GM18861 (cell line): ENCODE data around the gene CLTA.

Experiments
- ATAC-seq: cut with Tn5 transposase; IDR thresholded peaks from one replicate; pipeline ENCODE4 v1.9.1; 2021; ENCODE audit not compliant: unreplicated experiment

CLTA gene

DNA sequence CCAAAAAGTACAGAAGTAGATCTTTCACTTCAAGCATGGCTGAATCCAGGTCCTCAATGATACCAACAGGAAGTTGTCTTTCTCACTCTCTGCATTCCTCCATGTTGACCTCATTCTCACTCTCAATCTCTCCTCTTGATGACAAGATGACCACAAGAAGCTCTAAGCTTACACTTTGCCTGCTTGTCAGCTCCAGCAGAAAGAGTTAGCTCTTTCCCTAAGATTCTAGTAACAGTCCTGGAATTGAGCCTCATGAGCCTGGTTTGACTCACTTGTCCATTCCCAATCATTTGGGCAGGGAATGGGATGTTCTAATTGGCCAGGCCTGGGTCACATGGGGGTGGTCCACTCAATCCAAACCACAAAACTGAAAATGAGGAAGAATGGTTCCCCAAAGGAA, 3.3 kb upstream of the CLTA start:
- ATAC-seq, result no peak

DNA sequence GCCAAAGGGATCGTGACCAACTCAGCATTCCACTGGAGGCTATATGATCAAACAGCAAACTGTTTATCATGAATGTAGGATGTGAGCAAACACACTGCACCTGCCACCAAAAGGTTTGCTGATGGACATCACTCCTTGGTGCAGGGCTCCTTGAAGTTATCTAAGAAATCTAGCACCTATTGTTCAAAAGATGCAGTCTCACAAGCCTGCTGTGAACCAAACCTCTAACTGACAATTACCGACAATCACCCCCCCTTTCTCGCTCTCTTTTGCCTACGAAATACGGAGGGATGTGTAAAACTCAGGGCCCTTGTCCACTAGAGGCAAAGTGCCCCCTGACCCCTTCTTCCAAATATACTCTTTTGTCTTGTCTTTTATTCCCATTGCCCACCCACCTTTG, 2.5 kb upstream of the CLTA start:
- no peak for ATAC-seq

DNA sequence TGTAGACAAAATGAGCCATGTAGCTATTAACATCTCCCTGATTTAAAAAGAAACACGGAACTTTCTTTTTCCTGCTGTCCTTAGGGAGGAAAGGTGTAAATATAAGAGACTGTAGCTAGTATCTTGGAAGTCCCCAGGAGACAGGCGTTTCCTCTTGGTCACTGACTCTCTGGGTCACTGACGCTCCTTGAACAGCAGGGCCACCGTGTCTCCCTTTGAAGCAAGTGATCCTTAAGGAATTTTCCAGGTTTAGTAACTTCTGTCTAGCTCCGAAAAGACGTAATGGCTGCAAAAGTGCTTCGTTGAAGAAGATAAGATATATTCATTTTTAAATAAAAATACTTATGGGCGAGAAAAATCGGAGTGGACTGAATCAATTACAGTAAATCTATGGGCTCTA, 745 bp upstream of the CLTA start:
- no peak for ATAC-seq

DNA sequence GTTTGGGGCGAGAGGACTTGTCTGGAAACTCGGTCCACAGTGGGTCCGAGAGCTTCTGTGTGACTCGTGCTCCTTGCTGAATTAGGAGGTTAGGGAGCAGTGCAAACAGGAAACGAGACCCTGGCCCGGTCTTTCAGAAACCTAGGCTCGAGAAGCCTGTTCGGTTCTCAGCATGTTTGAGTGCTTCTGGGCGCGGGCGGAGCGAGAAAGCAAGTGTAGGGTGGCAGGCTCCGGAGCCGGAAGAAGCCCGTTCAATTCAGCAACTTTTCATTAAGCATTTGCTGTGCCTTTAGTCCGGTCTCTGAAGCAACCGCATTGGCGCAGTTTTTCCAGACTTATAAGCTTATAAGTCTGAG, 547 bp downstream of the CLTA start:
- no peak for ATAC-seq

DNA sequence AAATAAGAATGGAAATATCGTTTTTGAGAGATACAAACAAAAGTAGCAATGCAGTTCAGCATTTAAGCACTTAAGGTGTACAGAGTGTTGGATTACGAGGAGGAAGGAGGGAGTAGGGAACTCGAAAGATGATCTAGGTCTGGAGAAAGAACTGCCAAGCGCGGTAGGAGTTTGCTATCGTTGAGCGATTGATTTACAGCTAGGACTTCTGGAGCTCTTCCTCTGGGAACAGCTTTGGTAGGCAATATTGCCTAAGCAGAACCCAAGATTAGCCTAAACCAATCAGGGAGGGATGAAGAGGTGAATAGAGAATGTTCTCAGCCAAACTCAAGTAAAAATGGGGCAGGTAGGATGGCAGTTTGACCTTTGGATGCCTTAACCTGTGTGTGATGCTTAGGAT, 965 bp downstream of the CLTA start:
- no peak for ATAC-seq

DNA sequence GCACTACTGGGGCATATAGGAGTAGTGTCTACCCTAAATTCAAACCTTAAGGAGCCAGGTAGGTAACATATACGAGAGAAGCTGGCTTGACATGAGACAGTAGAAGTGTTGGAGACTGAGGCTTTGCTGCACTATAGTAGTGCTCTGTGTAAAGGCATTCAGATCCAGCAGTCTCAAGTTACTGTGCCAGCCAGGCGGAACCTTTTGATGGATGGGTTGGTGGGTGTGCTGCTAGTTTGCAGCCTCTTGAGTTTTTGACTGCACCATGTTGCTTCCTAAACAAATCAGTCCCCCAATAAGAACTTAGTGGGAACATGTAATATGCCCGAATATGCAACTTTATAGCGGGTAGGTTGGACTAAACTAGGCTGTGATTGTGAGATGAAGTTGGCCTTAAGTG, 1.5 kb downstream of the CLTA start:
- no peak for ATAC-seq

DNA sequence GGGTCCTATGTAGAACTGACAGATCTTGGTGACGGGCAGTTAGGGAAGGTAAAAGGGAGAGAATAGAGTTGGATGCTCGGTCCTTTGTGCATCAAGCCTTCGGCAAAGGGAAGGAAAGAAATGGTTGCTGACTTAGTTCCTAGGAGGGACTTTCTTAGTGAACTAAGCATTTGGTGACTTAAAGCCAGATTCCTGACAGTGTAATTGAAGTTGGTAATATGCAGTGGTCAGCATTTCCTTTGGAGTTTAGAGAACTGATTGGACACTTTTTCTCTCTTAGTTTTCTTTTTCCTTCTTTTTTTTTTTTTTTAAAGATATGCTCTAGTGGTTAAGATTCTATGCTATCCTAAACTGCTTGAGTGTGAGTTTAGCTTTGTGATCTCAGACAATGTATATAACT, 2.3 kb downstream of the CLTA start:
- ATAC-seq, result no peak

DNA sequence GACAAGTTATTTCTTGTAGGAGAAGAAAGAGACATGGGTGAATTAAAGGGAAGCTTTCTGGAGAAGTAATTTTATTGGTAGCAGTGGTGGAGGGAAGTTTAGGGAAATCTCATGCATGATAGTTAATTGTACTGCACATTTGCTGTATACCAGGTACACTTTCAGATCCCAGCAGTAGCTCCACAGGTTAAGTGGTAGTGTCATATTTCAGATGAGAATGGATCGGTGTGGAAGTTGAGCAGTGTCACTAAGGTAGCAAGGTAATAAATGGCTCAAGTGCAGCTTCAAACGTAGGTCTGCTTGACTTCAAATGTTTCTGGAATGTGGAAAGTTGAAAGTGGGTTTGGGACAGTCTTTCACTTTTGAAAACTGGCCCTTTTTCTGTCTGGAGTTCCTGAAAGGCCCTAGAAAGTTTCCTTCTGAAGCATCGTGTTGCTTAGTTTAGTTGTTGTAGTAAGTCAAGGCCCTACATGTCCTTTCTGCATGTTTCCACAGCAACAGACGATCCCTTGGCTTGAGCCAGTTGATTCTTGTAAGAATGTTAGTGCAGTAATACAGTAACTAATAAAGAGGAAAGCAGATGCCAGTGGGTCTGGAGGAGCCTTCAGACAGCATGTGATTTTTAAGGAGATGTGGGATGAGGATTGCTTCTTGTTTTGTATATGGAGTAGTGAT, 3.7 kb downstream of the CLTA start:
- no peak for ATAC-seq

DNA sequence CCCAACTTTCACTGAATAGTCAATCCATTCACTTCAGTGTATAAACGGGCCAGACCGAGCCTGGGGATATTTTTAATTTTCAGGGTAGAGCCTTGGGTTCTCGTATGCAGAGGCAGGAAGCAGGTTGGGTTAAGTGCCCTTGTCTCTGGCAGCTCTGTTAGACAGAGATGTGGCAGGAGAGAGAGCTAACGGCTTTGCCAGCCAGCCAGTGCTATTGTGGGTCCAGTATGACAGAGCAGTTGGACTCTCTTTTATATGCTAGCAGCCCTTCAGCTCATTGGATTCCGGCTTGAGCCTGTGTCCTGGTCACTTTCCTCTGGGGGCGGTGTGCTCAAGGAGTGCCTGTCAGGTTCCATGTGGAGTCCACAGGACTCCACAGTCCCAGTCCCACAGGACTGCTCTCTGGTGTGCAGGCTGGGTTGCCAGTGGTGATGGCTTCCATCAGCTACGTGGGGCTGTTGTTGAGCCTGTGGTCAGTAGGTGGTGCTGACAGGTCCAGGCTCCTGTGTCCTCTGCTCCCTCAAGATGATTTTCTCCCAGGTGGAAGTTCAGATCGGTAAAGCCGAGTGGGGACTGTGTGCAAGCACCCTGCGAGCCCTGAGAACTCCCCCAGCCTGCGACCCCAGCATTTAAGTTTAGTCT, 14.3 kb downstream of the CLTA start:
- ATAC-seq, result no peak

DNA sequence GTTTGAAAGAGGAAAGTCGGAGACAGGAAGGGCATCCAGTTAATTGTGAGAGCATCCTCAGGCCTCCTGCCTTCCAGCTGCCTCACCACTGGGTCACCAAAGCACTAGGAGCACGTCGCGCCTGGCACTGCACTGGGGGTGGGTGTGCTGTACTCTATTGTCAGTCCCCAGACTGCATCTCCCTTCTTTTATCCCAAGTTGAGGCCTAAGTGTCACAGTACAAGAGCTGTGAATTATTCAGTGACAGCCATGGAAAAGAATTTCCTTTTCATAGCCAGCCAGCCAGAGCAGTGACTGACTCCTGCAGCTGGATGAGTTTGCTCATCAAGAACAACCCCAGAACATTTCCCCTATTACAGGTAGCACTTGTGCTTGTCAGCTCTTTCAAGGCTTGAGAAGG, 16.3 kb downstream of the CLTA start:
- ATAC-seq, result no peak

DNA sequence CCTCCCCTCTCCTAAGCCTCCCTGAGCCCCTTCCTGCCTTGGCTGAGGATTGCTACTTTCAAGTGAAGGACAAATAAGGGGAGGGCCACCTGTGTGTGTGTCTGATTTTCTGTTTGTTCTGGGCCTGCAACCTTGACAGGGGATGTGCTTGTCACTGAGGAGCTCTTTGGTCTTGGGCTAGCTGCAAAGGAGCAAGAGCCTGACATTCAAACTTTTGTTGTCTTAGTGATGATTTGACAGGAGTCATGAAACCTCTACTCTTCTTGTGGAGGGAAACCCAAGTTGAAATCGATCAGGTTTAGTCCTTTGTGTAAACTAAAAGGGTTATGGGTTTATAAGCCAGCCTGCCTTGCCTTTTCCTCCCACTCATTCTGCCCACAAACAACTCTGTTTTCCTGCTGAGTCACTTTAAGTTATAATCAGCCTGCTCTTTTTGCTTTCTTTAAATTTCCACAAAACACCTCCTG, 16.9 kb downstream of the CLTA start:
- ATAC-seq, result no peak

DNA sequence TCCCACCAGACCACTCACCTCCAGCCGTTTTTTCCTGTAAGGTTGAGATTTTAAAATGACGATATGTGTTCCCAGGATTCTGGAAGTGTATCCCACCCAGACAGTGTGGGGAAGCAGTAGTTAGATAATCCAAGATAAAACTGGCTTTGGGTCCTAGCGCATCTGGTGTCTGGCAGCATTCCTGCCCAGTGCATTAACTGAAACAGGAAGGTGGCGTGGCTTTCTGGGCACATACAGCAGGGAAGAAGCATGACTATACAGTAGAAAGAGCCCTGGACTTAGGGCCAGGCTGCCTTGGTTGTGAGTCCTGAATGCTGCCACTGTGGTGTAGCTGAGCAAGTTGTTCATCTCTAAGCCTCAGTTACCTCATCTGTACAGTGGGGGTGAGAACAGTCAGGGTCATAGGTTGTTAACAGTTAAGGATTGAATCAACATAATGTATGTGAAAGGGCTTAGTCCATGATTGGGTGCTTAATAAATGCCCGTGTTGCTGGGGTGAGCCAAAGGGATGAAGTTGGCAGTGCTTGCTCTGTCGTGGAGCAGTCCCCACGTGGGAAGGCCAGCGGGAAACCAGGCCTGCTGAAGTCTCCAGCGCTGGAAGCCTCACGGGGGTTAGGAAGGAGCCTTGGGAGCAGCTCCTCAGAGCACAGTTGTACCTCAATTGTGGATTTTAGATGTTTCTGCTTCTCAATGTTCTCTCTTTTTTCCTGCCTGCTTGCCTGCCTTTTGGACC, 18.0 kb downstream of the CLTA start:
- ATAC-seq, result no peak

DNA sequence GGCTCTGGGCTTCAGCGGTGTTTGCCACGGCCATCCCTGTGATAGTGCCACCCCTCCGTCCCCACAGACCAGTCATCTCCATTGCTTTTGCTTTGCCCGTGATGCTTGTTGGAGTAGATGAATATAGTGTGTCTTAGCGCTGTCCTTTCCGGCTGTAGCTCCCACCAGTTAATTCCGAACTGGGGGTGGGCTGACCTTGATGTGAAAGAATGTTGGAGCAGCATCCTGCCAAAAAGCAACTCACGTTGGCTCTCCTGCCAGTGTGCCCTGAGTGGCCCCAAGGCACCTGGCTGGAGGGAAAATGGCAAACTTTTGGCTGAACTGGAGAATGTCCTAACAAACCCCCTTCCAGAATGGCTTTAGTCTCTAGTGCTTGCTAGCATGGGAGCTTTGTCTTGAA, 20.0 kb downstream of the CLTA start:
- ATAC-seq, result no peak

DNA sequence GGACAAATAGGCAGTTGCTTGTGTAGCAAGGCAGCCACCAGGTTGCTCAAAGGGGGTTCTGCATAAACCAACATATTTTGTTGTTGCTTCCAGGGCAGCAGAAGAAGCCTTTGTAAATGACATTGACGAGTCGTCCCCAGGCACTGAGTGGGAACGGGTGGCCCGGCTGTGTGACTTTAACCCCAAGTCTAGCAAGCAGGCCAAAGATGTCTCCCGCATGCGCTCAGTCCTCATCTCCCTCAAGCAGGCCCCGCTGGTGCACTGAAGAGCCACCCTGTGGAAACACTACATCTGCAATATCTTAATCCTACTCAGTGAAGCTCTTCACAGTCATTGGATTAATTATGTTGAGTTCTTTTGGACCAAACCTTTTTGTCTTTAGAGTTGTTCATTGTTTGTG, 20.8 kb downstream of the CLTA start:
- no peak for ATAC-seq

DNA sequence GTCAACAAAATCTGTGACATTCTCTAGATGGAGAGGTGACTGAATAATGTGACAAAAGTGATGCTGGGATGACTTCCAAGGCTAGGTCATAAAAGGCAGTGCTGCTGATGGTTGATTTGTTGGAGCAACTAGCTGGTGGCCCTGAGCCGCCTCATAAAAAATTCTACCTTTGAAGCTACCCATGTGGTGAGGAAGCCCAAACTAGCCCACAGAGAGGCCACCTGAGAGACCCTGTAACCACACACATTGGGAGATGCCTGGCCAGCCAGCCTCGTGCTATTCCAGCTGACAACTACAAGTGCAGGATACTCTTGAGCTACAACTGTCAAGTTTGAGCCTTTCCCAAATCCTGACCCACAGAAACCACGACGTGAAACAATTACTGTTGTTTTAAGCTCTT, 22.7 kb downstream of the CLTA start:
- ATAC-seq, result no peak

DNA sequence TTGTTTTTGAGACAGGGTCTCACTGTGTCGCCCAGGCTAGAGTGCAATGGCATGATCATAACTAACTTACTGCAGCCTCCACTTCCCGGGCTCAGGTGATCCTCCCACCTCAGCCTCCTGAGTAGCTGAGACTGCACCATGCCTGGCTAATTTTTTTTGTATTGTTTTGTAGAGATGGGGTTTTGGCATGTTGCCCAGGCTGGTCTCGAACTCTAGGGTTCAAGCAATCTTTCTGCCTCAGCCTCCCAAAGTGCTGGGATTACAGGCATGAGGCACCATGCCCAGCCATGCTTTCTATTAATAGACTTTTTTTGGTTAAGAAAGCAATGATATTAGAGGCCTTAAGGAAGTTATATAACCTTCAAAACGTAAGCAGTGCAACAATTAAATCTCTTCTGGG, 23.3 kb downstream of the CLTA start:
- no peak for ATAC-seq

DNA sequence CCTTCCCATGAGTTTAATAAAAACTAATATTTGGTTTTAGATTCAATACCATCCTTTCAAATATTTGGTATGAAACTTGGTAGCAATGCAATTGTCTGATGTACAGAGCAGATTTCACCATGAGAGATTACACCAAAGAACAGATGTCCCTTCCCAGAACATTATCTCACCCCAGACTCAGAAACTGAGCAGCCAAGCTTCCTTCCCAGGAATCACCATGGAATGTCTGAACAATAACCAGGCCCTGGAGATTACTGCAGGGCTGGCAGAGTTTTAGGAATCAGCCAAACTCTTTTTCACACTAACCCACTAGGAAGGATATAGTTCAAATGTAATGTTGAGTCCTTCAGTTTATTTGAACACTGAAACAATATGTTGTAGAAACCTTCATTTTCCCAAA, 23.9 kb downstream of the CLTA start:
- ATAC-seq, result no peak

DNA sequence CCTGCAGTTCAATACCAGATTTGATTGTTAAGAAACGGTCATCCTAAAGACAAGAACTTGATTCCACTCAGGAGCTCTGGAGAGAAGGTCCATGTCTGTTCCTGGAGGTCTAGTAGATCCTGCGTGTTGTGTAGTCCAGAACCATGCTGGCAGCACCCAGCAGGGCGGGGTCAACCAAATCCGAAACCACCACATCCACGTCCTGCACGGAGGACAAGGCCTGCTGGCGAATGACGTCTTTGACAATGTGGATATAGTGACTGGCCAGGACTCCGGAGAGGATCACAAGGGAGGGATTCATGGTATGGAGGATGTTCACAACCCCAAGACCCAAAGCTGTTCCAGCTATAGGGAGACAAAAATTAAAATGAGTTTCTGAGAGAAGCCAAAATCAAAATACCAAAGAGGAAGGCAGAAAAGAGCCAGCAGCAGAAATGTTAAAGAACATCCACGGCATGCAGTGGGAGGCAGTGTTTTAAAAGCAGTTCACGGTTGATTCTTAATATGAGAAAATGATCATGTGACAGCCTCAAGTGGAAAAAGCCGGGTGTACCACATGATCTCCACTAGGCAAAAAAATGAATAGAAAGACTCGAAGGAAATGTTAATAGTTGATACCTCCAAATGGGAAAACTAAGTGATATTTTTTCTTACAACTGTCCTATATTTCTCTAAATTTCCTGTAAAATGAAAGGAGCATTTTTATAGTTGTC, 26.7 kb downstream of the CLTA start:
- ATAC-seq, result no peak

DNA sequence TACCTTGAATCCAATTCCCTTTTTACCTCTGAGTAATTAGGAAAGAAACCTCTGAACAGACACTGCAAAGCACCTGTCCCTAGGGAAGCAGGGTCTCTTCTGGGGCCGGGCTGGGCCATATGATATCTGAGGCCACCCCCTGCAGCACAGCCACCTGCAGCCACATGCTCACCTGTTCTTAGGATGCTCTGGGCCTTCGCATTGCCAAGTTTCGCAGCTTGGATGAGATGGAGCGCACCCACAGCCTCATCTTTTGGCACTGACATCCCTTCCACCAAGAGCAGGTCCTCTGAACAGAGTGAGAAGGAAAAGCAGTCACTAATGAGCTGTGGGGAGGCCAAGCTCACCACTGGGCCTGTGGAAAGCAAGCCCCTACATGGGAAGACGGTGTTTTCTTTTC, 27.3 kb downstream of the CLTA start:
- ATAC-seq, result no peak

DNA sequence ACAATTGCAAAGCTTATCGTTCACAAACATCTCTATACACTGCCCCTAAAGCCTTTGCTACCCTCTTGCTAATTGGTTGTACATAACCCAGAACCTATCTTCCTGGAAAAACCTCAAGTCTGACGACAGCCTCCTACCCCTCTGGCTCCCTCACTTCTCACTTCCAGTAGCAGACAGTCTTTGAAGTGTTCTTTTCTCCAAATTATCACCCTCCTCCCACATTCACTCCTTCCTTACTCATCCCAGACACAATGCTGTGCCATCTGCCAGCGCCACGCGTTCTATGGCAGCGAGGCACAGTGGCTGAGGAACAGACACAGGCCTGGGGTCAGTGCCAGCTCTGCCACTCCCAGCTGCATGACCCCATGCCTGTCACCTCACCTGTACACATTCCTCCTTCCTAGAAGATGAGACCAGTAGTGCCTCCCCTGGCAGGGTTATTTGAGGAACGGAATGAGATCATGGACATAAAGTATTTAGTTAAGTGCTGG, 27.7 kb downstream of the CLTA start:
- ATAC-seq, result no peak

DNA sequence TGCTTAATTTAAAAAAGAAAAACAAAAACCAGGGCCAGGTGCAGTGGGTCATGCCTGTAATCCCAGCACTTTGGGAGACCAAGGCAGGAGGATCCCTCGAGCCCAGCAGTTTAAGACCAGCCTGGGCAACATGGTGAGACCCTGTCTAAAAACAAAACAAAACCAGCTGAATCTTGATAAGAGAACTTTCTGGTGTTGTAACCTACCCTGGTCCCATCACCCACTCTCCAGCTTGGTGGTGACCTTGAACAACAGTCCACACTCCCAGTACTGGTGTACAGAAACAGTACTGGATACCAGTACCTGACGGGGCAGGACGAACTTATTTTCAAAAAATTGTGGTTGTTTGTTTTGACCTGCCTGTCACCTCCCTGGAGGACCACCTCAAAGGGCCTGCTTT, 30.9 kb downstream of the CLTA start:
- no peak for ATAC-seq

DNA sequence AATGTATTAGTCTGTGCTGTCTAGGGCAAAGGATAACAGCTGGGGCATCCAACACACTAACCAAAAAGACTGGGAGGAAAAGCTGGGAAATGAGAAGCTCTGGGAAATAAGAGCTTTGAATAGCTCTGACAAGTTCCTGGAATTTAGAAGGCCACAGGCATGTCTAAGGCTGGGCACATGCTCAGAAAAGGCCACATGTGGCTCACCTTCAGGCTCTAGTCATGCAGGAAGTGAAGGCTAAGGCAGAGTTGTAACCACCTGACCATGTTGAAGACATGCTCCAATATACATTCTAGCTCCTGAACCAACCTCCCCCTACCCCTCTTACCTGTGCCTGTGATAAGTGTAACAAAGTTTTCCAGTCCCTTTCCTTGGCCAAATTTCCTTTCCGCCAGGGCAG, 31.7 kb downstream of the CLTA start:
- ATAC-seq, result no peak
